NCI-H774 (cell line): ENCODE measurements around the gene AKAP6.
A peak's percentile ranks its signal among the peaks of the same experiment; 100 is the strongest.

Source experiments
- DNase-seq: peaks from one replicate; lab custom pipeline; 2025; lab: John Stamatoyannopoulos, UW

Gene AKAP6

DNA sequence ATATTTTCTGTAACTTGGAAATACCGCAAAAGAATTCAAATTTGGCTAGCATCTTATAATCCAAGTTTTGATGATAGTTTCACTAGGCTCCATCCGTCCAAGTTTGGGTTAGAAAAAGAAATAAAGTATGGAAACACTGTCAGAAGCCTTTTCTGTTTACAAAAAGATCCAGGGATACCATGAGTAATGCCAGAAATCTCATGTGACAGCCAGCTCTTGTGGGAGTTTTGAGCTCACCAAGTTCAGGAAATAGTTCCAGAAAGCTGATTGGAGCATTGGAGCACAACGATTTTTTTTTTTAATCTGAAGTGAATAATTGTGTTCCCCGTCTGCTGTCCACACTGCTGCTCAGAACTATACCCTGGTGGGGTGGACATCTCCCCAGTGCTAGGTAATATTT lies 379.9 kb downstream of the AKAP6 start:
- DNase-seq = no peak

DNA sequence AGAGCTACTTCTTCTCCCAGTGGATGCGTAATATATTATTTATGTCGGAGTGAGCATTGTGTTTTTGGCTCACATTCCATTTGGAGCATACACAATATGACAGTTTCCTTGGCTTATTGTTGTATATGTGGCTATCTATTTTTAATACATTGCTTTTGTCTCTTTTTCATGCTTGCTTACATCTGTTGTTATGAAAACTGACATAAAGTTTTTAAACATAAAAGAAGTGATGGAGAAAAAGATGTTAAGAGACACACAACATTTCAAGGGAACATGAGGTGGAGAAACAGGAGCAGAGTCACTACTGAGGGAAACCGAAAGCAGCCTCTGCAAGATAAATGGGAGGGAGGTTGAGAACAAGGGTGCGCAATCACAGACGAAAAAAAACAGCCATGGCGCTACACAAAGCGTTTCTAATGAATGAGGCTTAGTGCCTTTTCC lies 381.2 kb downstream of the AKAP6 start:
- DNase-seq = no peak

DNA sequence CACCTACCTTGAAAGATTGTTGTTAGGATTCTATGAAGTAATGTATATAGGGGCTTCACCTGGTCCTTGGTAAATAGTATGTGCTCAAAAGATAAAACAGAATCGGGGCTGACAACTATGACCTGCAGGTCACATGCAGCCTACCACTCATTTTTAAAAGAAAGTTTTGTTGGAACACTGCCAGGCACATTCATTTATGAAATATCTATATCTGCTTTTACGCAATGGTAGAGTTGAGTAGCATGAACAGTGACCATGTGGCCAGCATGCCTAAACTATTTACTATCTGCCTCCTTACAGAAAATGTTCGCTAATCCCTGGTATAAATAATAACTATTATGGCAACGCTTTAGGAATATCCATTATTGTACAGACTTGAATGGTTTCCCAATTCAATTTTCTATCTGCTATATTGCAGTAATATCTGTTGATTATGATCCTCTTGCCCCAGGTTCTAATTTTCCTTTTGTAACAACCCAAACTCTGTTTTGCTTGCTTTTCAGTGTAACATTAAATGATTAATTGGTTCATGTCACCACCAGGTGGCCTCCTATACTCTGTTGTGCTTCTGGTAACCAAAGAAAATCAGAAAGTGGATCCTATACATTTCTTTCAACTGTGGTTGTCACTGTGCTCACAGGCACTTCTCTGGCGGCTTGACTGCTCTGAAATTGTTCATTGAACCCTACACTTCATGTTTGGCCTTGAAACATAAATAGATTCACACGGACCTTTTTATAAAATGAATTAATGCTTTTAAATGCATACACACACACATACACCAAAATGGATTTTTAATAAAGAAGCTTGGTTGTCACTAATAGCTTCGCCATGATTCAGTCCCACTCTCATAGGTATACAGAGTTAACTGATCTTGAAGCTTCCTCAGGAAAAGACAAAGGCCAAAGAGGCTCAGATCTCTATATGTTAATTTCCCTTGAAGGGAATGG lies 381.9 kb downstream of the AKAP6 start:
- peak; percentile 73 for DNase-seq

DNA sequence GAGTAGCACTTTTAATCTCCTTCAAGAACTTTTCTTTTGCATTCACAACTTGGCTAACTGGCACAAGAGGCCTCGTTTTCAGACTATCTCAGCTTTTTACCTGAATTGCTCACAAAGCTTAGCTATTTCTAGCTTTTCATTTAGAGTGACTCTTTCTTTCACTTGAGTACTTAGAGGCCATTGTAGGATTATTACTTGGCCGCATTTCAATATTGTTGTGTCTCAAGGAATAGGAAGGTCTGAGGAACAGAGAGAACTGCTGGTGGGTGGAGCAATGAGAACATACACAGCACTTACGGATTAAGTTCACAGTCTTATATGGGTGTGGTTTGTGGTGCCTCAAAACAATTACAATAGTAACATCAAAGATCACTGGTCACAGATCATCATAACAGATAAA lies 384.8 kb downstream of the AKAP6 start:
- no peak for DNase-seq

DNA sequence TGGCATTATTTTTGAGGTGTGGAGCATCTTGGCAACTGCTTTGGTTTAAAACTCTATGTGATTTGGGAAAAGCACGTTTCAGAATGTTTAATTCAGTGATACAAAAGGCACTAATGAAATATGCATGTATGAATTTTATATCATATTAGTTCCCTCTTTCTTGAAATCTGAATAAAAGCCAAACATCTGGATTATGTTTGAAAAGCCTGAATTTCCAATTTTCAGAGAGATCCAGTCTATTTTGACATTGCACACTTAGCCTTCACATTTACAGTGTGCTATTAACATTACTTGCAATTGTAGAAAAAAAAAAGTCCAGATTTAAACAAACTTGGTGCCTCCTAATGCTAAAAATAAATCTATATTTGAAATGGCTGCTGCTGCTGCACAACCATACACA lies 390.5 kb downstream of the AKAP6 start:
- DNase-seq = no peak

DNA sequence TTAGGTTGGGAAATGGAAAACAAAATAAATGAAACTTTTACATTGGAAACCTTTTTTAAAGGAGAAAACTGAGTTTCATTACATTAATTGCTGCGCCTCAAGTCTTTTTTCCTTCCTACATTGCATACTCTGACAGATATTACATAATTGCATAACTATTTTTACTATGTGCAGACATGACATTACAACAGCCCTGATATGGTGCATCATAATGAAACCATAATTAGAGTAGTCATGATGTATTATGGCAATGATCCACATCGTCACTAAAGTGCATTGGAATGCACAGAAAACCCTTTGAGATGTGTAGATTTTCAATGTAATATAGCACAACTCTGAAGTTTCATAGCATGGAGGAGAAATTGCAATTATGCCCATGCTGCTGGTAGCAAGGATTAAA lies 391.8 kb downstream of the AKAP6 start:
- no peak for DNase-seq

DNA sequence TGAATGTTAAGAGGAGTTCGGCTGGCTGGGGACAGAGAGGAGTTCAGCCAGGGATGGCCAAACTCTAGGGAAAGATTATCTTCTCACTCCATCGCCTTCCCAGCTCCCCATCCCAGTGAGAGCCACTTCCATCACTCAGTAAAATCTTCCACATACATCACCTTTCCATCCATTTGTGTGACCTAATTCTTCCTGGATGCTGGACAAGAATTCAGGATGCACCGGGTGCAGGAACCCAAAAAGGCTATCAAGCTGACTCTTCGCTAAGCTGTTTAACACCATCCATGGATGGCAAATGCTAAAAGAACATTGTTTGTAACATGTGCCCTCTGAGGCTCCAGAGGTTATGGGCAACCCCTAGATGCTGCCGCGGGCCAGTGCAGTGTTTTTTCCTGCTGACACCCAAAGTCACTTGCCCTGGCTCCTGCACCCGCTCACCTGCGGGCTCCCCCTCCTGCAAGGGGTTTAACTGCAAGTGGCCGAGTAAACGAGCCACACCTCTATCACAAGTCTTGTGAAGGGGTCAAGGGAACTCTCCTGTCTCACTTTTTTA lies 393.6 kb downstream of the AKAP6 start:
- DNase-seq = no peak

DNA sequence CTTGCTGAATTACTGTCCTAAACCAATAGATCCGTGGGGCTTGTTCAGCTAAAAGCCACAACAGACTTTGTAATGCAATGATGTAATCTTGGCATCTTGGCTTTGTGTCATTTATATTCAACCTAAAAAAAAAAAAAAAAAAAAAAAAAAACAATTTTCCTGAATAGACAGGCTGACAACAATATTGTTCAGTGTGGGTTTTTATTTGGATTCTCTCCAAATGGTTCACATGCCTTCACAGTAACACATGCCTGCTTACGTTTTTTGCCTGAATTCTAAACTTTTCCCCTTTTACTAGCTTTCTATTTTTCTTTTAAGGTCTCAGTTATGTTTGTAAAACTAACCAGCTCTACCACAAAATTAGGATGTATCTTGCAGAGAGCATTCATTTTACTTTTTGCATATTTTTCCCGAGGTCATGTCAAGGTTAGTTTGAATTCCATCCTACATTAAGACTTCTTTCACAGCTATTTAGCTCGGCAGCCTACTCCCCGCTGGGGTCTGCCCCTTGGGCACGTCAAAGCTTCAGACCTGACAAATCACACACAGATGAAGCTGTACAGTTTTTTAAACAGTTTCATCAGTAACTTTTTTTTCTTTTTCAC lies 395.9 kb downstream of the AKAP6 start:
- no peak for DNase-seq

DNA sequence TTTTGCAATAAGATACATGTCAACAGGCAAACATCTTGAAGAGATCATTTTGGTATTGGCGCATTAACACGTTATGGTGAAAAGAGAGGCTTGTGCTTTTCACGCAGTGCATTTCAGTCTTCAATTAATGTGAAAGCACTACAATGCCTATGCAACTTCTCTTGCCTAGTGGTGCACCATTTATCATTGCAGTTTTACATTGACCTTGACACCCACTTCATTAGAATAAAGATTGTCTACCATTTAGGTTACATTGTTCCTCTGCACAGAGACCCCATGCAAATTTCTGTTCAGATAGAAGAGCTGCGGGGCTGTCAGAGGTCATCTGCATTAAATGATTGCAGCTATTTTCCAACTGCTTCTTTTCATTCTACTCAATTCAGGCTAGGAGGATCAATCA lies 397.4 kb downstream of the AKAP6 start:
- no peak for DNase-seq

DNA sequence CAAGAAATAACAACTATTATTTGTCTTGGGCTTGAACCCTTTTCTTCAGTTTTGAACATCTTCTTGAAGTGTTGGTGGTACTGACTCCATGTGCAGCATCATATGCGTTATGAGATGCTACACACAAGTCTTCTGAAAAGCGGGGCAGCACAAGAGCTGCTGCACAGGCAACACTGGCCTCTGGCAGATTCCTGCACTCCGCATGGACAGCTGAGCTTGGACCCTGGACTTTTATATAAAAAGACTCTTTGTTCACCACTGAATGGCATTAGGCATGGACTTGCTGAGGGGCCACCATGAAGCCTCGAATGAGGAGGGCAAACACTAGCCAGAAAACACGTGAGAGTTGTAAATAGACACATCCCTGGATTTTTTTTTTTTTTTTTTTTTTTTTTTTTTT lies 398.7 kb downstream of the AKAP6 start:
- no peak for DNase-seq

DNA sequence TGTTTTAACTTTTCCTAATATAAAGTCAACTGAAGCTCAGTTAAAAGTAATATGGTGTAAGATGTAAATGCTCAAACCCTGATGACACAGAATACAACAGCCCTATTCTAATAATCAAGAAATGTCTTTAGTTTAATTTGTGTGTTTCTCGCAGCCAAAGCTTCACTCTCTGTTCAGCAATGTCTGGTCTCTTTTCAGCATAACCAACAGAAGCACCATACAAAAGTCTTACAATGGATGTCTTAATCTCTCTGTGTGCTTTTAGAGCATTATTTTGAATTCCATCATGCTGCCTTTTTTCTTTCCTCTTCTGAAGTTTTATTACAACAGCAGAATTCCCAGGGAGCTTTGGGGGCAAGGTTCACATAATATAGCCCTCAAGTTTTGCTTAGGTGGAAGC lies 399.4 kb downstream of the AKAP6 start:
- DNase-seq = no peak

DNA sequence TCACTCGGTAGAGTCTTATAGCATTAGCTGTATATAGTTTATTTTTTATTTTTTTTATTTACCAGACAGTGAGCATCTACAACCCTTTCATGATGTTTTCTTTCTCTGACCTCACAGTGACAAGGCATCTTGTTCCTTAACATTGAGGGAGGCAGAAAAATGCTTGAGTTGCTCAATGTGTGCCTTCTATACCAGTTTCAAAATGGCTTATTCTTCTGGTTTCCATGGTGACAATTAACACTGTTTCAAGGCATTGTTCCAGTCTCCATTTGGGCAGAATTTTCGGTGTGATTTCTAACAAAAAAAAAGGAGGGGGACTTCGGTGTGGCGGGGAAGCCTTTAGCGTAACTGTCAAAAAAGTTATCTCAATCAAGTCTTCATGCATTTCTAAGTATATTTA lies 399.9 kb downstream of the AKAP6 start:
- peak; percentile 81 for DNase-seq

DNA sequence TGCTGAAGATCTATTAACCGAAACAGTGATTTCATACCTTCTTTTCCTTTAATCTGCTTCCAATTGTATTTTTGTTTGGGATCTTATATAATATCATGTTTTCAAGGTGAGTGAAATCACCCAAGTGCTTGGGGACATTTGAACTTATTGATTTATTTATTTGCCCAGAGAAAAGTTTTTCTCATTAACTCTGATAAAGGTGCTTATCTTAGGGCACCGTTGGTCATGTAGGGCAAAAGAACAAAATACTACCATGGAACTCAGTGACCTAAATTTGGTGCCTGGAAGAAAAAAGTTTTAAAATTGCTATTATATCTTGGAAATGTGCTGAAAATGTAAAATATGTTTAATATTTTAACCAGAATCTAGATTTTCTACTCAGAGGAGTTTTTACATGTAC lies 402.2 kb downstream of the AKAP6 start:
- DNase-seq = no peak

DNA sequence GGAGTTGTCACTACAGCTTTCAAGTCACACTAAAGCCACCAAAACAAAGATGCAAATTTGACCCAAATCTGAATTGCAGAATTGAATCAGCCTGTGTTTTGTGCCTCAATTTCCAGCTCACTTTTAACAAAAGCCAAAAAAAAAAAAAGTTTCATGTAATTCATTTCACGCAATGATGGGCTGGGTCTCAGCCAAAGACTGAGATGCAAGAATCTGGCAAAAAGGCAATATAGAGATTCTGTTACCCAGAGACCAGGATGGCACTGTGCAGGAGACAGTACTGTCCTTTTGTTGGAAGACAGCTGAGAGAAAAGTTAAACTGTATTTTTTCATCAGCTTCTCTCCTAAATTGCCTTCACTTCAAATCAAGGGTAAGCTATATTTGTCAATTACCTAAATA lies 403.9 kb downstream of the AKAP6 start:
- no peak for DNase-seq

DNA sequence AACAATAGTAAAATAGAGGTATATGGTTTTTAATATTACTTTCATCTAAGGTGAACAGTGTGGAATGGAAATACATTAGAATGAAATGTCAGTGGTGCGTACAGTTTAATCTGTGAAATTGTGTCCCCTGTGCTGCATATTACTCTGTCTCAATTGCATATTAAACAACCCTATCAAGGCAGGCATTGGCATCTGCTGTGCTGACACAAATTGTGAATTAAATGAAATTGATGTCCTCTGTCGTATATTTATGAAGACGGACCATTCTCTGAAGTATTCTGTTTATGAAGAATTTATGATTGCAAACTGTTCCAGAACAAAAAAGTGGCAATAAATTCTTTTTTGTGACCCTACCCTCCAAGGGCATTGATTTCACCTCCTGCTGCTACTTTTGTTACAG lies 405.2 kb downstream of the AKAP6 start:
- no peak for DNase-seq

DNA sequence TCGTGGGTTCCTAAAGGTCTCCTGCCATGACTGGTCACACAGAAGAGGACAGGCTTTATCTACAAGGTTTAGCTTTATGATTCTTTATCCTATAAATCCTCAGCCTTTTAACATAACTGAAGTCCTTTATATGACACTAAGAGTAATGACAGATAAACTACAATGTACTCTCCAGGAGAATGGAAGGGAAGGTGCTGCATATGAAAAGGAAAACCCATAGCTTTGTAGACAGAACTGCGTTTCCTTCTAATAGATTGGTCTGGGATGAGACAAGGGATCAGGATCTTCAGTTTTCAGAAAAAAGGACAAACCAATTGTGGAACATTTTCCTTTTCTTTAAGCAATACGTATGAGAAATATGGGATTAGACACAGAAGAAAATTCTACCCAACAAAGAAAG lies 408.5 kb downstream of the AKAP6 start:
- DNase-seq = no peak

DNA sequence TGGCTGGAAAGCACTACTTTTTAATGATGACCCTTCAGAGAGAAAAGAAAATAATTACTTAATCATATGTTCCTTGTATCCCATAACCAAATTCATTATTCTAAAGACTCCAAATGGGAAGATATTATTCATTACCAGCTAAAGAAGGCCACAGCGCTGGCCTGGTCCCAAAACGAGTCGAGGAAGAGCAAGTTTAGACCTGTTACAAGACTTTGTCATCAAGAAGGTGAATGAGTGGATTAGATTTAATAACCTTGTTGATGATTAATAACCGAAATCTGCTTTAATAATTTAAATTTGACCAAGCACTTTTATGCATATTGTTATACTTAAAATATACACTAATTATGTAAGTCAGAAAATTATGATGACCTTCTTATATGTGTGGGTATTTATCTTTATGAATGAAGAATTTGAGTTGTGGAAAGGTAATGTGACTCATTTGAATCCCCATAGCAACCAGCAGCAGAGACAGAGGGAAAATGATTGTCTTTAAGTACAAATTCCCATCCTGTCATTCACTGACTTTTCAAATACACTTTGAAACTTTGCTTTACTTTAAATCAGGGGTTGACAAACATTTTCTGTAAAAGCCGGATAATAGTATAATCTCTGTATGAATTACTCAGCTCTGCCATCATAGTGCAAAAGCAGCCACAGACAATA lies 409.2 kb downstream of the AKAP6 start:
- DNase-seq = no peak

DNA sequence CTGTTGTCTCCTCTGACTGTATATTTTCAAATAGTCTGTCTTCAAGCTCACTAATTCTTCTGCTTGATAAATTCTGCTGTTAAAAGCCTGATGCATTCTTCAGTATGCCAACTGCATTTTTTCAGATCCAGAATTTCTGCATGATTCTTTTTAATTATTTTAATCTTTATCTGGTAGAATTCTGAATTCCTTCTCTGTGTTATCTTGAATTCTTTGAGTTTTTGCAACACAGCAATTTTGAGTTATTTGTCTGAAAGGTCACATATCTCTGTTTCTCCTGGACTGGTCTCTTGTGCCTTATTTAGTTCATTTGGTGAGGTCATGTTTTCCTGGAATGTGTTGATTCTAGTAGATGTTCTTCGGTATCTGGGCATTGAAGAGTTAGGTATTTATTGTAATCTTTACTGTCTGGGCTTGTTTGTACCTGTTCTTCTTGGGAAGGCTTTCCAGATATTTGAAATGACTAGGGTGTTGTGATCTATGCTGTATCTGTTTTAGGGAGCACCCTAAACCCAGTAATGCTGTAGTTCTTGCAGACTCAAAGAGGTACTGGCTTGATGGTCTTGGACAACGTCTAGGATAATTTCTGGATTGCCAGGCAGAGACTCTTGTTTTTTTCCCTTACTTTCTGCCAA lies 415.8 kb downstream of the AKAP6 start:
- no peak for DNase-seq

DNA sequence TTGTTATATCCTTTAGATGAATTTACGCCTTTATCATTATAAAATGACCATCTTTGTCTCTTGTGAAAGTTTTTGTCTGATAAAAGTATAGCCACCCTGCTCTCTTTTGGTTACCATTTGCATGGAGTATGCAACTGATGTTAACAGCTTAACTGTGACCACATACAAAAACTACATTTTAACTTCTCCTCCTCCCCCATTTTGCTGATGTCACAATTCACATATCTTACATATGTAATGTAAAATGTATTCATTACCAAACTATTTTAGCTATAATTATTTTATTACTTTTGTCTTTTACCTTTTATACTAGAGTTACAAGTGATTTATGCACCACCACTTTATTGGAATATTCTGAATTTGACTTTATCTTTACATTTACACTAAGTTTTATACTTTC lies 425.1 kb downstream of the AKAP6 start:
- no peak for DNase-seq

DNA sequence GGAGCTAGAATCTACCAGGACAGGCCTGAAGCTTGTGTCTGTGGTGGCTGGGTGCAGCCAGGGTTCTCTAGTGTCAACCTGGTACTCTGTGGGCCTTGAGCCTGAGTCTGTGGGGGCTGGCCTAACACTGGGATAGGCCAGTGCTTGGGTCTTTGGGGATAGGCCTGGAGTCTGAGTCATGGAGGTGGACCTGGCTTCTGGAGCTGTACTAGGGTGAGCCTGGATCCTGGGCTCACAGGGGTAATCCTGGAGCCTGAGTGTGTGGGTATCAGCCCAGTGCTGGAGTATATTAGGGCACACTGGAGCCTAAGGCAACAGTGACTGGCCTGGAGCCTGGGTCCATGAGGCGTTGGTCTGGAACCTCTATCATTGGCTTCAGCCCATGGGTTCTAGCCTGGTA lies 427.1 kb downstream of the AKAP6 start:
- no peak for DNase-seq

DNA sequence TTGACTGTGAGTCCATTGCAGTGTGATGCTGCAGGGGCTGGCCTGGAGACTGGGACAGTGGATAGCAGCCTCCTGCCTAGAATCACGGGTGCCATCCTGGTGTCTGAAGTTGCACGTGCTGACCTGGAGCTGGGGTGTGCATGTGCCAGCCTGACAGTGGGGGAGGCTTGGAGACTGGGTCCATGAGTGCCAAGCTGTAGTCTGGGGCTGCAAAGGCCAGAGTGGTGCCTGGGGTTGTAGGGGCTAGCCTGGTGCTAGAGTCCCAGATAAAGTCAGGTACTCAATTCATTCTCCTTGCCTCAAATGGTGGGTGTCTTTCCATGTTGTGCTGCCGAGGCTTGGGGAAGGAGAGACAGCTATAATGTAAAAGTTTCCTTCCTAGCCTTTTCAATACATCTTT lies 427.7 kb downstream of the AKAP6 start:
- no peak for DNase-seq

DNA sequence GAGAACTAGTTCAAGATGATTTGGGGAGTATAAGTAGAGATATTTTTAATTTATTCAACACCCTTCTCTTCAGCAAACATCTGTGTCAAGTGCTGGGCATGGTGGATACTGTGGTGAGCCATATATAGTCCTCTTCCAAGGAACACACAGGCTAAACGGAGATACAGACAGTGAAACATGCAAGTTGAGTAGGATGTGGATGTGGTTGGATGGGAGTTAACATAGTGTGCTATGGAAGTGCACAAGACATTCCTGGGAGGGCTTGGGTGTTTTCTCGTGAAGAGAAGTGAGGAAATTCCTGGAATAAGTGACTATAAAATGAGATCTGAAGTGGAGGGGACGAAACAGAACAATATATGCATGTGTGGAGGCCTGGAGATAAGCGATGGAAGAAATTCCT lies 428.5 kb downstream of the AKAP6 start:
- no peak for DNase-seq
